Astrocyte (in vitro differentiated cells and primary cell): ENCODE measurements around the gene SELENOF. TPM values are rescaled to one million over a fixed set of nuclear protein-coding genes. Genes with fewer than 3 reads are reported as not detected.

ENCODE experiments used
- DNase-seq: peaks from one replicate; pipeline ENCODE4 v3.0.0-alpha.2; 2010; ENCODE audit warnings: low read depth
- FAIRE-seq: peaks from 2 replicates; lab custom pipeline; 2011; peaks lifted over from hg19 to GRCh38; lab: Jason Lieb, UNC
- H2AFZ ChIP-seq: 2 replicates; pipeline ENCODE4 v1.6.0; 2012; ENCODE audit warnings: low read depth, low read length, inconsistent platforms
- H3K27ac ChIP-seq: 2 replicates; pipeline ENCODE4 v1.5.1; 2011; ENCODE audit warnings: low read depth, low read length, inconsistent platforms
- H3K27me3 ChIP-seq: 2 replicates; pipeline ENCODE4 v1.6.0; 2011; ENCODE audit warnings: low read length, inconsistent platforms; ENCODE audit not compliant: insufficient read depth
- H3K36me3 ChIP-seq: 2 replicates; pipeline ENCODE4 v1.5.1; 2011; ENCODE audit warnings: low read length, inconsistent platforms; ENCODE audit not compliant: insufficient read depth
- H3K4me1 ChIP-seq: 2 replicates; pipeline ENCODE4 v1.5.1; 2011; ENCODE audit warnings: low read length, inconsistent platforms; ENCODE audit not compliant: insufficient read depth
- H3K4me2 ChIP-seq: 2 replicates; pipeline ENCODE4 v1.6.0; 2012; ENCODE audit warnings: low read length, inconsistent platforms
- H3K4me3 ChIP-seq: 2 replicates; pipeline ENCODE4 v1.5.1; 2011; ENCODE audit warnings: low read depth, mild to moderate bottlenecking, low read length, inconsistent platforms; ENCODE audit not compliant: insufficient read depth
- H3K79me2 ChIP-seq: 2 replicates; pipeline ENCODE4 v1.6.0; 2012; ENCODE audit warnings: mild to moderate bottlenecking, low read length, inconsistent platforms; ENCODE audit not compliant: insufficient read depth
- H3K9ac ChIP-seq: 2 replicates; pipeline ENCODE4 v1.6.0; 2012; ENCODE audit warnings: mild to moderate bottlenecking, low read length, inconsistent platforms
- H3K9me3 ChIP-seq: 2 replicates; pipeline ENCODE4 v1.5.1; 2012; ENCODE audit warnings: low read depth, mild to moderate bottlenecking, low read length, inconsistent platforms; ENCODE audit not compliant: insufficient read depth
- H4K20me1 ChIP-seq: 2 replicates; pipeline ENCODE4 v1.6.0; 2012; ENCODE audit warnings: low read length, inconsistent platforms; ENCODE audit not compliant: insufficient read depth
- H3K27ac Mint-ChIP-seq: one replicate; pipeline ENCODE4 v1.8.0; 2021; ENCODE audit warnings: mild to moderate bottlenecking, mixed read lengths; ENCODE audit not compliant: unreplicated experiment
- H3K27me3 Mint-ChIP-seq: one replicate; pipeline ENCODE4 v1.8.0; 2021; ENCODE audit warnings: low read depth, mixed read lengths; ENCODE audit not compliant: unreplicated experiment
- H3K36me3 Mint-ChIP-seq: one replicate; pipeline ENCODE4 v1.8.0; 2021; ENCODE audit warnings: low read depth, mixed read lengths; ENCODE audit not compliant: unreplicated experiment
- H3K4me1 Mint-ChIP-seq: one replicate; pipeline ENCODE4 v1.8.0; 2021; ENCODE audit warnings: low read depth, mixed read lengths; ENCODE audit not compliant: unreplicated experiment
- H3K4me3 Mint-ChIP-seq: one replicate; pipeline ENCODE4 v1.8.0; 2021; ENCODE audit warnings: mild to moderate bottlenecking, moderate library complexity, mixed read lengths; ENCODE audit not compliant: unreplicated experiment
- H3K9me3 Mint-ChIP-seq: one replicate; pipeline ENCODE4 v1.8.0; 2021; ENCODE audit warnings: mild to moderate bottlenecking, mixed read lengths; ENCODE audit not compliant: unreplicated experiment
- EZH2 ChIP-seq: IDR thresholded peaks from 2 replicates; pipeline ENCODE4 v1.6.1; 2012; ENCODE audit warnings: mild to moderate bottlenecking, low read length, inconsistent platforms; ENCODE audit not compliant: insufficient read depth
- total RNA-seq: library from RNA; stranded (reverse); gene quantifications from 2 replicates; pipeline ENCODE4 v1.2.1, GENCODE V29; 2021
- TF ChIP-seq, protein P1 (sequence below): IDR thresholded peaks from 2 replicates; pipeline ENCODE4 v1.5.1; 2011; ENCODE audit warnings: low read depth, mild to moderate bottlenecking, inconsistent platforms, low read length, moderate library complexity; ENCODE audit not compliant: insufficient read depth

SELENOF gene
- total RNA-seq, 1 donor from 2014 or later, result 193 TPM

DNA sequence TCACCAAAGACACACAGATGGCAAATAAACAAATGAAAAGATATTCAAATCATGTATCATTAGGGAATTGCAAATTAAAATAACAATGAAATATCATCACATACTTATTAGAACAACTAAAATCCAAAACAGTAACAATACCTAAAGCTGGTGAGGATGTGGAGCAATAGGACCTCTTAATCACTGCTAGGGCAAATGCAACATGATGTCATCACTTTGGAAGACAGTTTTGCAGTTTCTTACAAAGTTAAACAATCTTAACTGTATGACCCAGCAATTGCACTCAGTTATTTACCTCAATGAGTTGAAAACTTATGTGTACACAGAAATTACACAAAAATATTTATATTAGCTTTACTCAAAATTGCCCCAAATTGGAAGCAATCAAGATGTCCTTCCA is 47.3 kb downstream of the SELENOF start:
- TF ChIP-seq, protein P1, sequence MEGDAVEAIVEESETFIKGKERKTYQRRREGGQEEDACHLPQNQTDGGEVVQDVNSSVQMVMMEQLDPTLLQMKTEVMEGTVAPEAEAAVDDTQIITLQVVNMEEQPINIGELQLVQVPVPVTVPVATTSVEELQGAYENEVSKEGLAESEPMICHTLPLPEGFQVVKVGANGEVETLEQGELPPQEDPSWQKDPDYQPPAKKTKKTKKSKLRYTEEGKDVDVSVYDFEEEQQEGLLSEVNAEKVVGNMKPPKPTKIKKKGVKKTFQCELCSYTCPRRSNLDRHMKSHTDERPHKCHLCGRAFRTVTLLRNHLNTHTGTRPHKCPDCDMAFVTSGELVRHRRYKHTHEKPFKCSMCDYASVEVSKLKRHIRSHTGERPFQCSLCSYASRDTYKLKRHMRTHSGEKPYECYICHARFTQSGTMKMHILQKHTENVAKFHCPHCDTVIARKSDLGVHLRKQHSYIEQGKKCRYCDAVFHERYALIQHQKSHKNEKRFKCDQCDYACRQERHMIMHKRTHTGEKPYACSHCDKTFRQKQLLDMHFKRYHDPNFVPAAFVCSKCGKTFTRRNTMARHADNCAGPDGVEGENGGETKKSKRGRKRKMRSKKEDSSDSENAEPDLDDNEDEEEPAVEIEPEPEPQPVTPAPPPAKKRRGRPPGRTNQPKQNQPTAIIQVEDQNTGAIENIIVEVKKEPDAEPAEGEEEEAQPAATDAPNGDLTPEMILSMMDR, result no peak
- no peak for TF ChIP-seq EZH2
- DNase-seq (peak; percentile 57), FAIRE-seq (no peak)
- peaks cover 6% of the 10 kb centered on the region for H3K36me3 ChIP-seq
- no peaks in the 10 kb centered on the region for H3K4me1 ChIP-seq
- no peak overlapping the region for H3K4me2 ChIP-seq
- no peak overlapping the region for H3K27ac Mint-ChIP-seq
- H3K9ac ChIP-seq, result no peak overlapping the region
- no peaks in the 10 kb centered on the region for H3K27me3 Mint-ChIP-seq
- H3K79me2 ChIP-seq, result peaks cover 13% of the 10 kb centered on the region
- H3K27me3 ChIP-seq, result no peaks in the 10 kb centered on the region
- H3K9me3 ChIP-seq, result no peaks in the 10 kb centered on the region
- H3K4me3 Mint-ChIP-seq, result no peak overlapping the region
- no peak overlapping the region for H3K27ac ChIP-seq
- no peak overlapping the region for H3K4me3 ChIP-seq
- no peak overlapping the region for H2AFZ ChIP-seq
- H3K36me3 Mint-ChIP-seq, result no peaks in the 10 kb centered on the region
- H3K9me3 Mint-ChIP-seq, result no peaks in the 10 kb centered on the region
- peaks cover 16% of the 10 kb centered on the region for H3K4me1 Mint-ChIP-seq
- peaks cover 9% of the 10 kb centered on the region for H4K20me1 ChIP-seq

DNA sequence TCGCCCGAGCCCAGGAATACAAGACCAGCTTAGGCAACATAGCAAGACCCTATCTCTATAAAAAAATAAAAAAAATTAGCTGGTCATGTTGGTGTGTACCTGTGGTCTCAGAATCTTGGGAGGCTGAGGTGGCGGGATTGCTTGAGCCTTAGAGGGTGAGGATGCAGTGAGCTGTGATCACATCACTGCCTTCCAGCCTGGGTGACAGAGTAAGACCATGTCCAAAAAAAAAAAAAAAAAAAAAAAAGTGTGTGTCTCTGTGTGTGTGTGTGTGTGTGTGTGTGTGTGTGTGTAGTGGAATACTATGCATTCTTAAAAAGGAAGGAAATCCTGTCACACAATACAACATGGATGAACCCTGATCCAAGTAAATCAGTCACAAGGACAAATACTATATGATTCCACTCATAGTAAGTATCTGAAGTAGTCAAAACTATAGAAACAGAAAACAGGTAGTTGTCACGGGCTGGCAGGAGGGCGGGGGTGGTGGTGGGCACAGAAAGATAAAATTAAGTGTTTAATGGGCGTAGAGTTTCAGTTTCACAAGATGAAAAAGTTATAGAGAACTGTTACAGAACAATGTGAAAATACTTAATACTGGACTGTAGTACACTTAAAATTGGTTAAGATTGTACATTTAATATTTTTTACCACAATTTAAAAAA is 47.8 kb downstream of the SELENOF start:
- no peak overlapping the region for H3K9ac ChIP-seq

More for the DNA sequence above, 47.8 kb downstream of the SELENOF start:
- peaks cover 9% of the 10 kb centered on the region for H4K20me1 ChIP-seq
- FAIRE-seq (no peak), DNase-seq (no peak)
- H3K9me3 Mint-ChIP-seq, result no peaks in the 10 kb centered on the region
- no peak overlapping the region for H2AFZ ChIP-seq
- no peaks in the 10 kb centered on the region for H3K9me3 ChIP-seq
- H3K27me3 ChIP-seq, result no peaks in the 10 kb centered on the region
- H3K4me3 Mint-ChIP-seq, result no peak overlapping the region
- H3K27ac Mint-ChIP-seq, result no peak overlapping the region
- no peaks in the 10 kb centered on the region for H3K4me1 ChIP-seq
- H3K4me1 Mint-ChIP-seq, result peaks cover 16% of the 10 kb centered on the region
- peaks cover 6% of the 10 kb centered on the region for H3K36me3 ChIP-seq
- no peak overlapping the region for H3K4me3 ChIP-seq
- no peak overlapping the region for H3K4me2 ChIP-seq
- H3K27ac ChIP-seq, result no peak overlapping the region
- H3K36me3 Mint-ChIP-seq, result no peaks in the 10 kb centered on the region
- H3K79me2 ChIP-seq, result peaks cover 13% of the 10 kb centered on the region
- TF ChIP-seq EZH2, result no peak
- TF ChIP-seq, protein P1, result no peak
- H3K27me3 Mint-ChIP-seq, result no peaks in the 10 kb centered on the region
